NCI-H146 treated with DMSO at 0.1 percent for 48 hours (cell line): Measurements from ENCODE around the gene TMEM271.
"Not testable (repeated sequence)": the region's sequence is repeated elsewhere in the genome, so short reads cannot be mapped to it uniquely, and the experiment has no call there.

Experiments used
- DNase-seq: peaks from one replicate; lab custom pipeline; 2025; ENCODE audit not compliant: unreplicated experiment; lab: John Stamatoyannopoulos, UW

TMEM271 gene

GRCh38 chr4:610411-611261, 34.5 kb upstream of the TMEM271 start:
- DNase-seq: no peak

- DNase-seq: no peak
These were observed 33.4 kb upstream of the TMEM271 start for GRCh38 chr4:609400-610050.

- DNase-seq: no peak
These were observed 32.1 kb upstream of the TMEM271 start for GRCh38 chr4:608236-608635.

- no peak for DNase-seq
These were observed 29.8 kb upstream of the TMEM271 start for GRCh38 chr4:605702-606425.

- DNase-seq: no peak
These were observed 28.0 kb upstream of the TMEM271 start for GRCh38 chr4:604131-604530.

GRCh38 chr4:602559-602942, 26.5 kb upstream of the TMEM271 start:
- DNase-seq: peak; percentile 62

- DNase-seq: no peak
These were observed 25.8 kb upstream of the TMEM271 start for GRCh38 chr4:601612-602558.

GRCh38 chr4:600850-601515, 24.9 kb upstream of the TMEM271 start:
- DNase-seq: no peak

GRCh38 chr4:600166-600565, 24.1 kb upstream of the TMEM271 start:
- DNase-seq: no peak

GRCh38 chr4:598925-599324, 22.8 kb upstream of the TMEM271 start:
- DNase-seq: no peak

GRCh38 chr4:592825-593520, 16.9 kb upstream of the TMEM271 start:
- no peak for DNase-seq

- not testable (repeated sequence) for DNase-seq
These were observed 16.1 kb upstream of the TMEM271 start for GRCh38 chr4:592178-592577.

- DNase-seq: no peak
These were observed 14.3 kb upstream of the TMEM271 start for GRCh38 chr4:590313-590841.

- no peak for DNase-seq
These were observed 13.3 kb upstream of the TMEM271 start for GRCh38 chr4:589219-589963.

- DNase-seq: no peak
These were observed 12.3 kb upstream of the TMEM271 start for GRCh38 chr4:588351-588849.

GRCh38 chr4:587671-588350, 11.7 kb upstream of the TMEM271 start:
- DNase-seq: no peak

GRCh38 chr4:583820-584219, 7.7 kb upstream of the TMEM271 start:
- DNase-seq: no peak
